Activated T-helper 1 cell treated with Interleukin-2 at 50 U/mL for 16 hours (primary cell): ENCODE results near the gene WRAP73.
"Not testable (repeated sequence)": the region's sequence is repeated elsewhere in the genome, so short reads cannot be mapped to it uniquely, and the experiment has no call there.

Experiments
- DNase-seq: peaks from one replicate; pipeline ENCODE4 v3.0.0-alpha.2; 2020; ENCODE audit warnings: low read depth

WRAP73 gene

DNA sequence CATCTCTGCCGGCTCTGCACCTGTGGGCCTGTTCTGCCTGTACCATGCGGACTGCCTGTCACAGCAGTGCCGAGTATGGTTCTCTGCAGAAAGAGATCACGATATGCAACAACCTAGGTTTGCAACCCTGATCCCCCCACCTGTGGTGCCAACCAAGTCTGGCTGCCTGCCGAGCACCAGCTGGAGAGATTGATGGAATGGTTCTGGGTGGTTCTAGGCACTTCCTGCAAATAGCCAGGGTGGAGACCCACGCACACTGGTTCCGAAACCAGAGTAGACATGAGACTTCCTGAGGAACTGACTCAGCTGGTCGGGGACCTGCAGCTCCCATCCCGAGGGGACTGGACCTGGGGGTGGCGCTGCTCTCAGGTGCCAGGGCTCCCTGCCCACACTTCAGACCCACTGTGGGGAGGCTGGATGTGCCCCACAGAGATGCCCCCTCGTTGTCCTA is 19.7 kb downstream of the WRAP73 start:
- no peak for DNase-seq

DNA sequence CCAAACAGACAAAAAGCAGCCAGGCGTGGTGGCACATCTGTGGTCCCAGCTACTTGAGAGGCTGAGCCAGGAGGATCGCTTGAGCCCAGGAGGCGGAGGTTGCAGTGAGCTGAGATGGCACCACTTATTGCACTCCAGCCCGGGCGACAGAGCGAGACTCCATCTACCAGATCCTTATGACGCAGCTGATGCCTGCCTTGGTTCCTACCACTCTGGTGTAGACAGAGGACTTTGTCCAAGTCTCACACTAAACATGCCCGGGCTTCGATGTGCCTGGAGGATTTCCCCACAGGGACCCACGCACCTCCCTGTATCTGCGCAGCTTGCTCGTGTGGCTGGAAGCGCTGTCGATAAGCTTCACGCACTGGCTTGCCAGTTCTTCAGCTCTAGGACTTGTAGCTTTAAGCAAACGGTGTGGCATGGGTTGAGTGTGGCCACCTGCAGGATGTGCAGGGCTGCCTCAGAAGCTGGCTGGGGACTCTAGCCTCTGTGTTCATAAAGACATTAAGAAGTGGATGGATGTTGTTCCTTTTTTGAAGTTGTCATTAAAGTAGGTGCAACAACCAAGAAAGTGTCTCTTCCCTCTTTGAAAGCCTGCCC is 20.2 kb downstream of the WRAP73 start:
- no peak for DNase-seq

DNA sequence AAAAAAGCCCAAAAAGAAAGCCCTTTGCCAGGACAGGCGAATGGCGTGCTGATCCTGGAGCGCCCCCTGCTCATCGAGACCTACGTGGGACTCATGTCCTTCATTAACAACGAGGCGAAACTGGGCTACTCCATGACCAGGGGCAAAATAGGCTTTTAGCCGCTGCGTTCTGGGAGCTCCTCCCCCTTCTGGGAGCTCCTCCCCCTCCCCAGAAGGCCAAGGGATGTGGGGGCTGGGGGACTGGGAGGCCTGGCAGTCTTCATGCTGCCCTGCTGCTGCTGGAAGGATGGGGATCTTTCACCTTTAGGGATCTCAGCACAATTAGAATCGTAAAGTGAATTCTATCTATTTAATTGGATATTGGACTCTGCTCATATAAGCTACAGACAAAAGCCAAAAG is 21.5 kb downstream of the WRAP73 start:
- no peak for DNase-seq

DNA sequence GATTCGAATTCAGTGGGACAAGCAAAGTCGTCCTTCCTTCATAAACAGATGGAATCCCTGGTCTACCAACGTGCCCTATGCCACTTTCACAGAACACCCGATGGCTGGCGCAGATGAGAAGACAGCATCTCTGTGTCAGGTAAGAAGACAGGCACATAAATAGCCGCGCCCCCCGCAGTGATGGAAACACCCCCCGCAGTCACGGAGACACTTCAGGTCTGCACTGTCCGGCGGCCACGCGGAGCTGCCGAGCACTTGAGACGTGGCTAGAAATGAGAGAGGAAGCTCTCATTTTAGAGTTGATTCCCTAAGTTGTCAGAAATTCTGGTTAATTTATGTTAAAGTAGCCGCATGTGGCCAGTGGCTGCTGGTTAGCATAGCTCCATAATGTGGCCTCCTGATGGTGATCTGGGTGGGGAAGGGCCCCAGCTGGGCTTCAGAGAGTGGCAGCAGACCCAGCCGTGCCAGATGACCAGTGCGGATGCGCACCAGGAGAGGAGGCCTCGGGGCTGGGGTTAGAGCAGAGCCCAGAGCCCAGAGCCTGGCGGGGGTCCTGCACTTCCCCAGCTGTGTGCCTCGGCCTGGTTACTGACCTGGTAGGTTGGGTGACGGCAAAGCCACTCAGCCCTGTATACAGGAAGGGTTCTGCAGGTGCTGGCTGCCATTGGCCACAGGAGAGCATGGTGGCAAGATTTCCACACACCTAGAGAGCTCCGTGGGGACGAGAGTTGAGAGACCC is 22.2 kb downstream of the WRAP73 start:
- DNase-seq = no peak

DNA sequence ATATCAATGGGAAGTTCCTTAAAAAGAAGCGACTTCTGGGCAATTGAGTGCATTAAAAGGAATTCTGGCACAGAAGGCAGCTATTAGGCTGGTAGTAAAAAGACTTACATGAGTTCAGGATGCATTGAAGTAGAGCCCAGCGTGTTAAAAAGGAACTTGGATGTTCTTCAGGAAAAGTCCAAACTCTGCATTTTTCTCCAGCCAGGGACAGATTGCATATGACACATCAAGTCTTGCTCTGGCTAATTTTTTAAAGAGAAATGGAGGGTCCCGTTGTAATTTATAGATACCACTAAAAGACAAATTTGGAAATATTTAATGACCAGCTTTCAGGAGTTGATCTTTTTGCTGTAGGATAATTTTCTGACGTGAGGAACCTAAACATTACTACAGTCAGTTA is 23.9 kb downstream of the WRAP73 start:
- no peak for DNase-seq

DNA sequence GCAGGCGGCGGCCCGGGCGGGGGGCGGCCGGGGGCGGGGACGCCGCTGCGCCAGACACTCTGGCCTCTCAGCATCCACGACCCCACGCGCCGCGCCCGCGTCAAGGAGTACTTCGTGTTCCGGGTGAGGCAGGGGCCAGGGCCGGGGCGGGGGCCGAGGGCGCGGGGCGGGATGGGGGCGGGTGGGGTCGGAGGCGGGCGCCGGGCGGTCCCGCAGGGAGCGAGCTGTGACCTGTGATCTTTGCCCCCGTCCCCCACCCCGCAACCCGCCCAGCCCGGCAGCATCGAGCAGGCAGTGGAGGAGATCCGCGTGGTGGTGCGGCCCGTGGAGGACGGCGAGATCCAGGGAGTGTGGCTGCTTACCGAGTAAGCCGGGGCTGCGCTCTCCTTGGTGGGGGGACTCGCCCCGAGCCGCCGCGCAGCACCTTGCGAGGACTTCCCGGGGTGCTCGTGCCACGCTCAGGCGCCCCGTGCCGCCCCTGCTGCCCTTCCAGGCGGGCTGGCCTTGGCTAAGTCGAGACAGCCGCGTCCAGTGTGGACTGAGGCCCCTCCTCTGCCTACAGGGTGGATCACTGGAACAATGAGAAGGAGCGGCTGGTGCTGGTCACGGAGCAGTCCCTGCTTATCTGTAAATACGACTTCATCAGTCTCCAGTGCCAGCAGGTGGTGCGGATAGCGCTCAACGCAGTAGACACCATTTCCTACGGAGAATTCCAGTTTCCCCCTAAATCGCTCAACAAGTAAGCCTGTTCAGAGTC is 24.6 kb downstream of the WRAP73 start:
- no peak for DNase-seq

DNA sequence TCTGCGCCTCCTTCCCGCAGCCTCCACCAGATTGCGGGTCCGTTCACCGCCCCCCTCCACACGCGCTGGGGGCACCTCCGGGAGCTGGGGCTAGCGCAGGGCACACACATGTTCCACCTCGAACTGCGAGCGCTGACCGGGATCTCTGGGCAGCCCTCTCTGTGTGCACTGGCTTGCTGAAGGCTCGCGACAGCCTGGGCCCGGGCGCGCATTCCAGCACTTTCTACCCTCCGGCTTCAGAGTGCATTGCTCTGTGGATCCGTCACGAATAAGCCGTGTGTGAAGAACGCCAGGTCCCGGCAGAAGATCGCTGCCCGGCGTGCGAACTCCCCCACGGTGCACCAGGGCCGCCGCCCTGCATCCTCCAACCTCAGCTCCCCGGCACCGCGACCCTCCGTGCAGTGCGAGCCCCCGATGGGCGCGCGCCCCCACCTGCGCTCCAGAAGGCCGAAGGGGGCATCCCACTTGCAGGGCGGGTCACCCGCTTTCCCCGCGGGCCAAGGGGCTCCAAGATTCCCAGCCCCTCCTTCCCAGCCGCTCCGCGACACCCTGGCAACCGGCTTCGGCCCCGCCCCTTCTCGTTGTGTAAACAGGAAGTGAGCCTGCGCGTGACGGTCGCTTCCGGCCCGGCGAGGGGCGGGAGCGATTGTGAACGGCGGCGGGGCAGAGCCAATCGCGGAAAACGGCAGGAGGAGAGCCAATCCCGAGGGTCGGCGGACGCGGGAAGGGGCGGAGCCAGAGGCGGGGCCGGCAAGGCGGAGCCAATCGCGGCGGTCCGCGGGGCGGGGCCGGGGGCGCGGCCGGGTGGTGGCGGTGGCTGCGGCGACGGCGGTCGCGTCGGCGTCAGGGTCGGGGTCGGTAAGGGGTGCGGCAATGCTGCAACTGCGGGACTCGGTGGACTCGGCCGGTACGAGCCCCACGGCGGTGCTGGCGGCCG is 25.4 kb downstream of the WRAP73 start, which contains the start of gene TPRG1L:
TSS of gene TPRG1L (plus strand) at position 816 of the 937 bp plus-strand sequence. CDS start at position 874, 58 bp downstream.
- peak; percentile 99 for DNase-seq

DNA sequence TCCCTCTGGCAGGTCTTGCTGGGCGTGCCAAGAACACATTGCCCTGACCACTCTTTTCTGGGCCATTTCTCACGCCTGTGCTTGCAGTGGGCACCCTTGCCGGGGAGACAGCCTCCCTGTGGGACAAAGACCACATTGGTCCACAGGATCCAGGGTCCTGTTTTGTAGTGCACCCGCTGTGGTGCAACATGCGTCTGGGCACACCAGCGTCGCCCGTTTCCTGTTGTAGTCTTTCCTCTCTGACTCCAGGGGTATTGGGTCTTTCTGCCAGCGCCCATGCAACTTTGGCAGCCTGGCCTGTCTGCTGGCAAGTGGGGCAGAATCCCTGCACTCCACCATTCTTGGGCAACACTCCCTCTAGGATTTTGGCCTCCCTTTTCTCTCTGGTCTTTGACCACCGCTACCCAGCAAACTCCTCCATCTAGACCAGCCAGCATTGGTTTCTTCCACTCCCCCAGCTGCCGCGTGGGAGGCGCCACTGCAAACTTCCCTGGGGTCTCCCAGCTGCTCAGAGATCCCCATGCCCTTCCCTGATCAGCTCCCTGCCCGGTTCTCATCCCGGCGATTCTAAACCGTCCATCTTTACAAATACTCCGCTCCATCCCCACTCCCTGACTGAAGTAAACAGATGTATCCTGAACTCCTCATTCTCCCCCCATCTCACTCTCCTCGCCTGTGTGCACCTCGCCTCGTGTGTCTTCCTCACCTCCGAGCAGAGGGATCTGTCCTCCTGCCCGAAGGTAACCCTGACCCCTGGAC is 26.3 kb downstream of the WRAP73 start:
- DNase-seq = no peak

DNA sequence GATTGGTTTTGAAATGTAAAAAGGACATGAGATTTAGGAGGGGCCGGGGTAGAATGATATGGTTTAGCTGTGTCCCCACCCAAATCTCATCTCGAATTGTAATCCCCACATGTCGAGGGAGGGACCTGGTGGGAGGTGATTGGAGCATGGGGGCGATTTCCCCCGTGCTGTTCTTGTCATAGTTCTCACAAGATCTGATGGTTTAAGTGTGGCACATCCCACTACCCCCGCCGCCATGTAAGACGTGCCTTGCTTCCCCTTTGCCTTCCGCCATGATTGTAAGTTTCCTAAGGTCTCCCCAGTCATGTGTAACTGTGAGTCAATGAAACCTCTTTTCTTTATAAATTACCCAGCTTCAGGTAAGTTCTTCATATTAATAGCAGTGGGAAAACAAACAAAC is 27.8 kb downstream of the WRAP73 start:
- not testable (repeated sequence) for DNase-seq

DNA sequence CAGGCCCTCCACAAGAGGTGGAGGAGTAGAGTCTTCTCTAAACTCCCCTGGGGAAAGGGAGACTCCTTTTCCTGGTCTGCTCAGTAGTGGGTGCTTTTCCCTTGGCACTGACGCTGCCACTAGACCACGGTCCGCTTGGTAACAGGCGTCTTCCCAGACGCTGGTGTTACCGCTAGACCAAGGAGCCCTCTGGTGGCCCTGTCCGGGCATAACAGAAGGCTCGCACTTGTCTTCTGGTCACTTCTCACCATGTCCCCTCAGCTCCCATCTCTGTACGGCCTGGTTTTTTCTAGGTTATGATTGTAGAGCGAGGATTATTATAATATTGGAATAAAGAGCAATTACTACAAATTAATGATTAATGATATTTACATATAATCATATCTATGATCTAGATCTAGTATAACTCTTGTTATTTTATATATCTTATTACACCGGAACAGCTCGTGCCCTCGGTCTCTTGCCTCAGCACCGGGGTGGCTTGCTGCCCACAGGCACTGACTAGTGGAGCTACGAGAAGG is 28.7 kb downstream of the WRAP73 start:
- not testable (repeated sequence) for DNase-seq

DNA sequence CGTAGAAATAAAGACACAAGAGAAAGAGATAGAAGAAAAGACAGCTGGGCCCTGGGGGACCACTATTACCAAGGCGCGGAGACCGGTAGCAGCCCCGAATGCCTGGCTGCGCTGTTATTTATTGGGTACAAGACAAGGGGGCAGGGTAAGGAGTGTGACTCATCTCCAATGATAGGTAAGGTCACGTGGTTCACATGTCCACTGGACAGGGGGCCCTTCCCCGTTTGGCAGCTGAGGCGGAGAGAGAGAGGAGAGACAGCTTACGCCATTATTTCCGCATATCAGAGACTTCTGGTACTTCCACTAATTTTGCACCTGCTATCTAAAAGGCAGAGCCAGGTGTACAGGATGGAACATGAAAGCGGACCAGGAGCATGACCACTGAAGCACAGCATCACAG is 29.2 kb downstream of the WRAP73 start:
- DNase-seq = no peak

DNA sequence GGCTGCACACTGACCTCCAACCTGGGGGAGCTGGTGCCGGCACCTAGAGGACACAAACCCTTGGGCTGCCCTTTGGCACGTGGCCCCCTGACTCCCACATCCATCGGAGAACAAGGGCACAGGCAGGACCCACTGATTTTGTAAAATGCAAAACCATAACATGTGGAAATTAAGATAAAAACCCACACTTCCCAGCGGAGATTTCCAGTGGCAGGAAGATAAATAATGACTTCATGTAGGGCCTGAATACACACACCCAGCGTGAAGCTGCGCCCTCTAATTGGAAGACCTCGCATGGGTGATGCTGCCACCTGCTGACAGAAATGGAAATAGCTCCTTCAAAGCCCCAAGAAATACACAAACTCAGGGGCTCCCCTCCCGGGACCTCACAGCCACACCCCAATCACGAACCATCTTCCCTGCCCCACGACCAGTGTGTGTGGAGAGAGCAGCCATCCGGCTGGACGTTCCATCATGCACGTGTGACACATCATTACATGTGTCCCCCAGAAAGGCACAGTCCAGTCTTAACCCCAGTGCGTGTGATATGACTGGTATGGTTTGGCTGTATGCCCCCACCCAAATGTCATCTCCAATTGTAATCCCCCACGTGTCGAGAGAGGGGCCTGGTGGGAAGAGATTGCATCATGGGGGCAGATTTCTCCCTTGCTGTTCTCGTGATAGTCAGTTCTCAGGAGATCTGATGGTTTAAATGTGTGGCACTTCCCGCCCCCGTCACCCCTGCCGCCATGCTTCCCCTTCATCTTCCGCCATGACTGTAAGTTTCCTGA is 30.8 kb downstream of the WRAP73 start:
- peak; percentile 54 for DNase-seq

DNA sequence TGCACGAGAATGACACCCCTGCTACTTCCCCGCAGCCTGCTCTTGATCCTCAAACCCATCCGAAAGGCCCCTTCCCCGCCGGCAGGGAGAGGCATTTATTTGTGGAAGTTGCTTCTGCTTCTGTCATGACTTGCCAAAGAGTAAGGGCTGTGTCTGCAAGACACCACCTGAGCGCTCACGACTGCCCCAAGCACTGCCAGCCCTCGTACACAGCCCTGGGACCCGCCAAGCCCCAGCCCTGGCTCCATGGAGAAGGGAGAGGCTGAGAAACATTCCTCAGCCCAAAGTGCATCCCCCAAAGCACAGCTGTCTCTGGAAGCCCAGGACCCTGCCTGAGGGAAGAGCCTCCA is 31.4 kb downstream of the WRAP73 start:
- no peak for DNase-seq

DNA sequence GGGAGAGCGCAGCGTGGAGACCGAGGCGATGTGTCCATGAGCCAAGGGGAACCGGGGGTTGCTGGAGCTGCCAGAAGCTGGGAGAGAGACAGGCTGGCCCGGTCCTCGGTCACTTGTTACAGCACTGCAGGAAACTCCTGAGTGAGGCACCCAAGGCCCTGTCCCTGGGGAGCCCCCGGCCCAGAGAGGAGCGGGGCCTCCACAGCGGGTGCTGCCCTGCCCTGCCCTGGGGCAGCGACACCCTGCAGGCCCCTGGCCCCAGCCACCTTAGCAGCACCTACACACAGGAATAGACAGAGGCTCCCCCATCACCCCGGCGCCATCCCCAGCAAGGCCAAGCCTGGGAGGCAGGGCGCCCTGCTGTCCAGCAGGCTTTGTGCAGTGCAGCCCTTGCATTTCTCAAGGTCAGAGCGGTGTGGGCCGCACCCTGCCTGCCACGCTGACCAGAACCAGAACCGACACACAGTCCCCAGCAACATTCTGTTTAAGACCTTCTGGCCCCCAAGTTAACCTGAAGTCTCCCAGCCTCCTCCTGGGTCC is 32.0 kb downstream of the WRAP73 start:
- no peak for DNase-seq

DNA sequence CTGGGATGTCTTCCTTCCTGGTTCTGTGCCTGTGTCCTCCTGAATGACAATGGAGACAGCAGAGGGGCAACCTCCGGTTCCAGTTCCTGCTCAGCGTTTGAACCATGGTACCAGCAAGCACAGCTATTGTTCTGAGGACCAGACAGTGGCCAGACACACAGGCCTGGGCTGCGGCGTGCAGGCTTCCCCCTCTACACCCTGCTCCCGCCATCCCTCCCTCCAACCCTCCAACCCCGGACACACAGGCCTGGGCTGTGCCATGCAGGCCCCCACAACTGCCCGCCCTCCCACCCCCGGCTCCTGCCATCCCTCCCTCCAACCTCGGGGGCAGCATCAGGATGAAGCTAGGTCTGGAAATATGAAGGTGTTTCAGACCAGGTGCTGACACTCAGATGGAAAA is 33.0 kb downstream of the WRAP73 start:
- no peak for DNase-seq

DNA sequence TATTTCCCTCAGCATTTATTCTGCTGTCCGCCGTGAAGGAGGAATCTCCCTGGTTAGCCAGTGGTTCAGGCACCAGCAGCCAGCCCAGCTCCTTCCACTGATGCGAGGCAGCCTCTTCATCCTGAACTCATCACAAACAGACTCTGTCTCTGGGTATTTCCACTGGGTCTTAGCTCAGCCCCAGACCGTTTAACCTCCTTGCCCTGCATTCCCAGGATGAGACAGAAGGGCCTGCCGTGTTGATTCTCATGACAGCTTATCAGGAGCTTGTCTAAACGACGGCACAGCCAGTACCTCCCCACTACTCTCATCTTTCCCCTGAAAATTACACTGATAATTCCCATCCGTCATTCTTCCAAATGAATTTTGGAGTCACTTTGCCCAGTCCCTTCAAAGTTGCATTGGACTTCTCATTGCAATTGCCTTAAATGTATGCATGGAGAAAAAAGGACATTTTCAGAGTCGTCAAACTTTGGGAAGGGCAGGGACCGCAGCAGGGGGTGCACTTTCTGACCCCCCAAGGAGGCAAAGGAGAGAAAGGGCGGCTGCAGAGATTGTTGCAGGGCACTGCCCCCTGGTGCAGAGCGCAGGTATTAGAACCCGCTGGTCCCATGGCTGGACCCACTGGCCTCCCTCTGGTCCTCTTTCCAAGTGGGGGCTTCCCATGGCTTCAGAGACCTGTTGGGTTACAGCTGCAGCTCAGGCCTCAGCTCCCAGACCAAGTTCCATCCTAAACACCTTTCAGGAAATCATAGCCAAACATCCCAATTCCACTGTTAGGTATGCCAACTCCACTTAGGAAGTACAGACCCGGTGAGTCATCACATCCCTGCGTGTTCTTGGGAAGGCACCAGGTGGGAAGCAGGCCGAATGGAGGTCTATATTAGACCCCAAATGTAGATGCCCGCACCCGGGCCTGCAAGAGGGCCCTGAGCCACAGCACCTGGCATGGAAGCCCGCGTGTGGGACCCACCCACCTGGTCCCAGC is 34.9 kb downstream of the WRAP73 start:
- DNase-seq = no peak

DNA sequence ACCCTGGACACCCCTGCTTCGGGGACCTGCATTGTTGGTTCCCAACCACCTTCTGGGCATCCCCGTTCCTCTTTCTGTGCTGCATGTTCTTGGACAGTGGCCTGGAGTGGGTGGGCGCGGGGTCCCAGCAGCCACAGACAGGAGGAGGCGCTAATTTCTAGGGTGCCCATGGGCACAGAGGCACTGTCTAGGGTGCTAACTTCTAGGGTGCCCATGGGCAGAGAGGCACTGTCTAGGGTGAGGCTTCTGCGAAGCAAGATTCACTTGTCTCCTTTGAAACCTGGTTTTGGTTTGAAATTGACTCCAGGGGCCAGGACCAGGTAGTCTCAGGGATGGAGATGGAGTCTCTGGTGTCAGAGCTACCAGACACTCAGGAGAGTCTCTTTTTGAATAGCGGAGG is 37.8 kb downstream of the WRAP73 start:
- no peak for DNase-seq

DNA sequence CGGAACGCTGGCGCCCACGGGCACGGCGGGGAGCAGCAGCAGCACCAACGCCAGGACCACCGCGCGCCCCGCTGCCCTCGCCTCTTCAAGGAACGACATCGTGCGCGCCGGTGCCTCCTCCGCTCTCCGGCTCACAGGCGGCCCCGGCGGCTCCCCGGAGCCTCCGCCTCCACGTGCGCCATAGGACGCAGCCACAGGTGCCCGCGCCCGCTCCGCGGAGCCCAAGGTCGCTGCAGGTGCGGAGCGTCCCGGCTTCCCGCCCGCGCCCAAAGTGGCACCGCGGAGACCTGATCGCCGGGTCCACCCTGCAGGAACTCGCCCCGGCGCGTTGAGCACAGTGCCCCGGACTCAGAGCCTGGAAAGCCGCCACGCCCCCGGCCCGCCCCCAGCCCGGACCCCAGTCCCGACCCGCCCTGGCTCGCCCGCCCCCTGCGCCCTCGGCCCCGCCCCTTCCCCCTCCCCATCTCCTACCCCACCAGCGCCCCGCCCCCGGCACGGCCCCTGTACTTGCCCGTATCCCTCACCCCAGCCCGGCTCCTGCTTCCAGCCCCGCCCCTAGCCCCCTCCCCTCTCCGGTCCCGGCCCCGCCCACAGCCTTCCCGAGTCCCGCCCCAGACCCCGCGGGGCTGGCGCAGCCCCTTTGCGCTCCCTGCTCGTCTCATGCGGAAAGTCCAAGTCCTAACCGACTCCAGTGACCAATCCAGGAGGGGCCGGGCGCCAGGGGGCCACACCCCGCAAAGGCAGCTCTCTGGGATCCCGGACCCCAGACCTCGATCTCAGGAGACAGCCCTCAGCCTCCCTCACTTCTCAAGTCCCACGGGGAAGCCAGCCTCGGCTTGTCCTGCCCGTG is 38.5 kb downstream of the WRAP73 start, which contains the start of gene MEGF6:
TSS of gene MEGF6 (minus strand) at position 339 of the 850 bp plus-strand sequence. CDS start at position 99, 240 bp downstream.
- DNase-seq = peak; percentile 43
